Thyroid gland (tissue), 4 donors: Measurements from ENCODE around the gene PRKRA.

Experiments
- POLR2A ChIP-seq, 2 donors: fragments of 450-650 bp; IDR thresholded peaks; one replicate each; pipeline ENCODE4 v1.6.1; 2017; ENCODE audit warnings: antibody characterized with exemption in 2 of 2, mild to moderate bottlenecking in 2 of 2, moderate library complexity in 1 of 2
- TF ChIP-seq, protein P1 (sequence below), 6 experiments: fragments of 200-600 bp in 3 of 6; fragments of 450-650 bp in 3 of 6; sonication (generic) in 3 of 6; IDR thresholded peaks; one replicate each; pipeline ENCODE4 v1.5.1; 2016 to 2019; ENCODE audit warnings: antibody characterized with exemption in 6 of 6, mild to moderate bottlenecking in 2 of 6, inconsistent platforms in 1 of 6, moderate library complexity in 1 of 6

DNA sequence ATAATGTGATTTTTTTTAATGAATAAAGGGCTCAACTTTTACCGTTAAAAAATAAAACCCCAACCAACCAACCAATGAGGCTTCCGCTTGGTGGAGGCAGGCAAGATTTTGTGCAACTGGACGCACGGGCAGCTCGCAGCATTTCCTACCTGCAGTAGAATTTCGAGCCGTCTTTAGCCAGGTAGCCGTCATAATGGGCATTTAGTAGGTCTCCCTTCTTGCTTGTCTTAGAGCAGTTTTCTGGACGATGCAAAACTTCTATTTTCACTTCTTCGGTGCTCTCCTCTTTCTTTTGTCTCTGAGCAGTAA is 27.1 kb upstream of the PRKRA start:
- TF ChIP-seq, protein P1, sequence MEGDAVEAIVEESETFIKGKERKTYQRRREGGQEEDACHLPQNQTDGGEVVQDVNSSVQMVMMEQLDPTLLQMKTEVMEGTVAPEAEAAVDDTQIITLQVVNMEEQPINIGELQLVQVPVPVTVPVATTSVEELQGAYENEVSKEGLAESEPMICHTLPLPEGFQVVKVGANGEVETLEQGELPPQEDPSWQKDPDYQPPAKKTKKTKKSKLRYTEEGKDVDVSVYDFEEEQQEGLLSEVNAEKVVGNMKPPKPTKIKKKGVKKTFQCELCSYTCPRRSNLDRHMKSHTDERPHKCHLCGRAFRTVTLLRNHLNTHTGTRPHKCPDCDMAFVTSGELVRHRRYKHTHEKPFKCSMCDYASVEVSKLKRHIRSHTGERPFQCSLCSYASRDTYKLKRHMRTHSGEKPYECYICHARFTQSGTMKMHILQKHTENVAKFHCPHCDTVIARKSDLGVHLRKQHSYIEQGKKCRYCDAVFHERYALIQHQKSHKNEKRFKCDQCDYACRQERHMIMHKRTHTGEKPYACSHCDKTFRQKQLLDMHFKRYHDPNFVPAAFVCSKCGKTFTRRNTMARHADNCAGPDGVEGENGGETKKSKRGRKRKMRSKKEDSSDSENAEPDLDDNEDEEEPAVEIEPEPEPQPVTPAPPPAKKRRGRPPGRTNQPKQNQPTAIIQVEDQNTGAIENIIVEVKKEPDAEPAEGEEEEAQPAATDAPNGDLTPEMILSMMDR (IDR thresholded peaks at IDR 0.05), result no peak
- TF ChIP-seq POLR2A (IDR thresholded peaks at IDR 0.05), result no peak
